Esophagus (tissue), 2 donors: Measurements from ENCODE around the gene FAM98B. TPM values are rescaled to one million over a fixed set of nuclear protein-coding genes. Genes with fewer than 3 reads are reported as not detected.

Experiments
- H3K27ac ChIP-seq, 2 donors: one replicate each; pipeline ENCODE4 v1.5.1; 2013; ENCODE audit warnings: low read depth in 2 of 2, mild to moderate bottlenecking in 2 of 2, inconsistent platforms in 1 of 2, low read length in 1 of 2, moderate library complexity in 1 of 2
- H3K27me3 ChIP-seq, 2 donors: one replicate each; pipeline ENCODE4 v1.6.1; 2013; ENCODE audit warnings: low read length in 2 of 2, control low read depth in 1 of 2, mild to moderate bottlenecking in 1 of 2; ENCODE audit not compliant: insufficient read depth in 2 of 2, control insufficient read depth in 1 of 2
- H3K36me3 ChIP-seq, 2 donors: one replicate each; pipeline ENCODE4 v1.6.1; 2013; ENCODE audit warnings: low read length in 1 of 2; ENCODE audit not compliant: control insufficient read depth in 2 of 2, insufficient read depth in 2 of 2
- H3K4me1 ChIP-seq, 2 donors: one replicate each; pipeline ENCODE4 v1.6.1; 2013; ENCODE audit warnings: low read length in 1 of 2; ENCODE audit not compliant: control insufficient read depth in 2 of 2, insufficient read depth in 2 of 2
- H3K4me3 ChIP-seq, 2 donors: one replicate each; pipeline ENCODE4 v1.5.1; 2013; ENCODE audit warnings: low read length in 2 of 2, mild to moderate bottlenecking in 2 of 2, low read depth in 1 of 2, moderate library complexity in 1 of 2
- H3K9me3 ChIP-seq, 2 donors: one replicate each; pipeline ENCODE4 v1.6.1; 2013; ENCODE audit warnings: mild to moderate bottlenecking in 2 of 2, low read depth in 1 of 2, low read length in 1 of 2, moderate library complexity in 1 of 2; ENCODE audit not compliant: control insufficient read depth in 2 of 2, insufficient read depth in 1 of 2
- WGBS, 2 donors: extraction: QIAGEN DNeasy Blood & Tissue Kit; methylation state at CpG; one replicate each; pipeline ENCODE4 v1.1.7; 2013; 5-methylcytosine and 5-hydroxymethylcytosine counted together
- polyA plus RNA-seq, 2 donors: library from polyadenylated mRNA; stranded (reverse); fragments of 200-250 nt; gene quantifications; one replicate each; pipeline ENCODE4 v1.2.3, GENCODE V29; 2013
- donor health status: healthy with polysubstance abuse.
- donor health status: Bipolar disorder and iron deficiency.

Gene FAM98B
- polyA plus RNA-seq, 2 donors = 3.9 to 7.9 TPM

GRCh38 chr15:38476120-38476519 is 22.2 kb downstream of the FAM98B start:
- Histone ChIP-seq H3K4me3 (no peak overlapping the region), H3K36me3 (peaks cover 5 to 6% of the 10 kb centered on the region in 2 donors), H3K27me3 (no peaks in the 10 kb centered on the region), H3K27ac (no peak overlapping the region), H3K9me3 (no peaks in the 10 kb centered on the region), H3K4me1 (no peaks in the 10 kb centered on the region)
- WGBS, 2 donors = 93 to 100% methylated on average over 1 of the region's 1 CpG

- peaks cover 5 to 8% of the 10 kb centered on the region in 2 donors for H3K36me3 ChIP-seq
- WGBS, 2 donors = 82 to 87% methylated on average over 4 of the region's 4 CpGs
- H3K9me3 ChIP-seq = no peaks in the 10 kb centered on the region
- no peaks in the 10 kb centered on the region for H3K27me3 ChIP-seq
- H3K27ac ChIP-seq = no peak overlapping the region
- no peak overlapping the region for H3K4me3 ChIP-seq
- H3K4me1 ChIP-seq = no peaks in the 10 kb centered on the region
Observed at GRCh38 chr15:38477637-38478036, 23.7 kb downstream of the FAM98B start.

- H3K4me1 ChIP-seq = no peaks in the 10 kb centered on the region
- H3K9me3 ChIP-seq = no peaks in the 10 kb centered on the region
- H3K27me3 ChIP-seq = no peaks in the 10 kb centered on the region
- H3K36me3 ChIP-seq = peaks cover 5 to 8% of the 10 kb centered on the region in 2 donors
- no peak overlapping the region for H3K27ac ChIP-seq
- no peak overlapping the region for H3K4me3 ChIP-seq
Observed at GRCh38 chr15:38479266-38479665, 25.3 kb downstream of the FAM98B start.

- H3K27me3 ChIP-seq = no peaks in the 10 kb centered on the region
- no peak overlapping the region for H3K27ac ChIP-seq
- H3K4me3 ChIP-seq = no peak overlapping the region
- WGBS, 2 donors = 96 to 100% methylated on average over 1 of the region's 1 CpG
- no peaks in the 10 kb centered on the region for H3K9me3 ChIP-seq
- H3K36me3 ChIP-seq = peaks cover 3 to 6% of the 10 kb centered on the region in 2 donors
- no peaks in the 10 kb centered on the region for H3K4me1 ChIP-seq
Observed at GRCh38 chr15:38479756-38480155, 25.8 kb downstream of the FAM98B start.

GRCh38 chr15:38481113-38481512 is 27.2 kb downstream of the FAM98B start:
- H3K36me3 ChIP-seq = peaks cover 2 to 6% of the 10 kb centered on the region in 2 donors
- H3K27ac ChIP-seq = no peak overlapping the region
- WGBS, 2 donors = 97% methylated on average over 5 of the region's 5 CpGs

GRCh38 chr15:38481761-38482160 is 27.8 kb downstream of the FAM98B start:
- WGBS, 2 donors = 97% methylated on average over 3 of the region's 3 CpGs
- Histone ChIP-seq H3K36me3 (peaks cover 2 to 6% of the 10 kb centered on the region in 2 donors), H3K27me3 (no peaks in the 10 kb centered on the region), H3K27ac (no peak overlapping the region), H3K9me3 (no peaks in the 10 kb centered on the region), H3K4me1 (no peaks in the 10 kb centered on the region), H3K4me3 (no peak overlapping the region)

More at GRCh38 chr15:38481113-38481512, 27.2 kb downstream of the FAM98B start:
- Histone ChIP-seq H3K4me1 (no peaks in the 10 kb centered on the region), H3K27me3 (no peaks in the 10 kb centered on the region), H3K4me3 (no peak overlapping the region), H3K9me3 (no peaks in the 10 kb centered on the region)

GRCh38 chr15:38482572-38482971 is 28.6 kb downstream of the FAM98B start:
- peaks cover 1 to 3% of the 10 kb centered on the region in 2 donors for H3K36me3 ChIP-seq

GRCh38 chr15:38486936-38487335 is 33.0 kb downstream of the FAM98B start:
- Histone ChIP-seq H3K27ac (no peak overlapping the region), H3K4me3 (no peak overlapping the region), H3K36me3 (peaks cover 0 to 1% of the 10 kb centered on the region in 2 donors), H3K9me3 (no peaks in the 10 kb centered on the region), H3K27me3 (no peaks in the 10 kb centered on the region), H3K4me1 (no peaks in the 10 kb centered on the region)
- WGBS, 2 donors = 51 to 59% methylated on average over 2 of the region's 2 CpGs

More at GRCh38 chr15:38482572-38482971, 28.6 kb downstream of the FAM98B start:
- Histone ChIP-seq H3K9me3 (no peaks in the 10 kb centered on the region), H3K4me3 (no peak overlapping the region), H3K27ac (no peak overlapping the region), H3K27me3 (no peaks in the 10 kb centered on the region), H3K4me1 (no peaks in the 10 kb centered on the region)

- Histone ChIP-seq H3K9me3 (no peaks in the 10 kb centered on the region), H3K27me3 (no peaks in the 10 kb centered on the region), H3K4me3 (no peak overlapping the region), H3K4me1 (no peaks in the 10 kb centered on the region), H3K27ac (no peak overlapping the region), H3K36me3 (no peaks in the 10 kb centered on the region)
- 97% methylated on average over 1 of the region's 1 CpG for WGBS, 2 donors
Observed at GRCh38 chr15:38487378-38487777, 33.5 kb downstream of the FAM98B start.

- 67 to 69% methylated on average over 3 of the region's 3 CpGs for WGBS, 2 donors
- no peaks in the 10 kb centered on the region for H3K27me3 ChIP-seq
- no peak overlapping the region for H3K27ac ChIP-seq
- H3K4me3 ChIP-seq = no peak overlapping the region
- no peaks in the 10 kb centered on the region for H3K9me3 ChIP-seq
- H3K4me1 ChIP-seq = no peaks in the 10 kb centered on the region
- peaks cover 0 to 4% of the 10 kb centered on the region in 2 donors for H3K36me3 ChIP-seq
Observed at GRCh38 chr15:38490242-38490922, 36.5 kb downstream of the FAM98B start.
